Epidermal melanocyte (primary cell): ENCODE data around the gene CACHD1.
"Not testable (repeated sequence)": the region's sequence is repeated elsewhere in the genome, so short reads cannot be mapped to it uniquely, and the experiment has no call there.

Experiments
- DNase-seq: peaks from one replicate; pipeline ENCODE4 v3.0.0; 2011; ENCODE audit warnings: low spot score; ENCODE audit not compliant: insufficient read length

Gene CACHD1

DNA sequence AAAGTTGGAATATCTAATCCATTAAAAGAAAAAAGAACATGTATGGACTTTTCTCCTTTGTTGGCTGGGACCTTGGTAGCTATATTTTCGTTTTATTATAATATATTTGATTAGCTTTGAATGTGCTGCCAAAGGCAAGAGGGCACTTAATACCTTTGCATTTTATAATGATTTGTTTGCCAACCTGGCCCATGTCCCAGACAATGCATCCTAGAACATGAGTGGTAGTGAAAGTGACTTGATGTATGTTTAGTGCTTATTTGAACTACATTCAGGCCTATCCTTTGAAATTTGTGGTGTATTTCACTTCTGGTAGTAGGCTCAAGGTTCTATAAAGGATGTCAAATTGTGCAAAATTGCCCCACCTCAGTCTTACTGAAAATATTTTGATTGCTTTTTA lies 25.9 kb downstream of the CACHD1 start:
- DNase-seq: no peak

DNA sequence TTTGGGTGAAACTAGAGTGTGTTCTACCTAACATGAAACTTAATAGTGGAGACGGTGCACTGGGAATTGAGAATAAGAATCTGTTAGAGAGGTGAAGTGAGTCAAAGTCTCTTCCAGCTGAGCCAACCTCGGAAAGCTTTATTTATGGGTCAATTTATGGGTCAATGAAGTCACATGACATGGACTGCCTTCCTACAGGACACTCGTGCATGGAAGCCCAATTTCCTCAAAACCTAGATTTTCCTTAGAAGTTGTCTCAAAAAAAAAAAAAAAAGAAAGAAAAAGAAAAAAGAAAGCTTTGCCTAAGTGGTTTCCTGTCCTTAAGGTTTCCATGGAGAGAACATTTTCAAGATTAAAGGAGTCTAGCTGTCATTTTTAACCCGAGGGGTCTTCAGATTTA lies 26.7 kb downstream of the CACHD1 start:
- DNase-seq: no peak

DNA sequence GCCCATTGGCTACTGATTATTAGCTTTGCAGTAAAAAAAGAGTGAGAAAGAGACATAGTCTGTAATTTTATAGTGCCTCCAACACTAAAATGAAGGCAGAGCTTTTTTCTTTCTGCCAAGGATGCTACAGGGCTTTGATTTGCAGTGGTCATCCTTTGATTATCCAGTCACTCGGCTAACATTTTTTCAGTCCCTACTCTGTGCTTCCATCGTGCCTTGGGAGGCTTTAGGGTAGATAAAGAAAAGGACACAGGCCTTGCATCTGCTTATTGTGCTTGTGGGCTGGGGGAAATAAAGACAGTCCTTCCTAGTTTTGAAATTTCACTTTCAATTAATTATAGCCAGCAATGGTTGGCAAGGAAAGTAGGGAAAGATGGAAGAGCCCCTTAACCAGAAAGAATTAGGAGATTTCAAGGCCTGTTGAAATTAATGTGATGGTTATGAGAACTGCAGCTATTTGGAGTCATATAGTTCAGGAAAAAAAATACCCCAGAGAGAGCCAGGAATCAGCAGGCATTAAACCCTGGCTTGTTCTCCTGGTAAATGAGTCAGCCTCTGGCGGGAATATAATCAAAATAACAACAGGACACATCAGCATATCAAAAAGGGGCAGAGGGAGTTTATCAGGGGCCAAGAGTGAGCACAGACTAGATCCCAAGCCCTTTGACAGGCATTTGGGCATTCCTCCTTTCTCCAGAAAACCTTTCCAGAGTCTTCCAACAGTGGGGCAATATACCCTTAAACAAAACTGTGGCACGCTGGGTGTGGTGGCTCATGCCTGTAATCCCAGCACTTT lies 27.4 kb downstream of the CACHD1 start:
- no peak for DNase-seq

DNA sequence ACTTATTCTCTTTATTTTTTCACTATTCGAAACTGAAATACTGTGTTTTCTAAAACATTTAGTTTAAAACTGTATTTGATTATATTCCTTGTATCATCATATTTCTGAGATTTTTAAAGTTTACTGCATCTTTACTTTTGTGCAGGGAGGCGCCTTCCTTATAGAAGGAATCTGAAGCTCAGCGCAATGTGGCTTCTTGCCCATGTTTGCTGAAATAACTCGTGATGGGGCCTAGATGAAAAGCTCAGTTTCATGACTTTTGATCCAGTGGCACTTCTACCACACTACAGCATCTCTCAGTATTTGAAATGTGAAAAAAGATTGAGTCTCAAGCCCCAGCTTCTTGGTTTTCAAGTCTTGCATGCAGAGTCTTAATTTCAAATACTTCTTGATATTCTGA lies 28.4 kb downstream of the CACHD1 start:
- DNase-seq: no peak

DNA sequence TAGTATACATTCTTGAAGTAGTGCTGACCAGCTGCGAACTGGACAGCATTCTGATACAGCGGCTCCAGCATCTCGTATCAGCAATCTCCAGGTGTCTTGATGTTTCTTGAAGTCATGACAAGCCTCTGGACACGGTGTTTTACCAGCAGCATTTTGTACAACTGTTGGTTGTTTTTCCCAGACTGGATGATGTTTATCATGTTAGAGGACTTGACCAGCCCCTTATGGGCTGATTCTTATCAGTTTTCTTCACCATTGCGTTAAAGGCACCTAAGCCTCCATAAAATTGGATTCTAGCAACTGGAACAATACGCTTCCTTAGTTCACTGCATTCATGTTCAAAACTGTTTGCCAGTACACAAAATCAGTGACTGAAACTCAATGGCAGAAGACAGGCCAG lies 29.1 kb downstream of the CACHD1 start:
- DNase-seq: no peak

DNA sequence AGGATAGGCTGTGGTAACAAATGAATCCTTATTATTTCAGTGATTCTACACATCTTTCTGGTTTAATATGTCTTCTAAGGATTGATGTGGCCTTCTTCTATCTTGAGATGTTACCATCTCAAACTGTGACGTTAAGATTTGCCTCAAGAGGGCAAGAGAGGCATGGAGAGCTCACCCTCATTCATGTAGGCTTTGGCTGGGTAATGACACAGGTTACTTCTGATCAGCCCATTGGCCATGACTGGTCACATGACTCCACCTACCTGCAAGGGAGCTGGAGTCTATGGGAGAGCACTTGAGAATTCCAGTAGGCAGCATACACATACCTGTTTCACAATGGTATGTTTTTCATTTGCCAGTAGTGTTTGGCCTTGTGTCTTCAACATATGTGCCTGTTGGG lies 30.0 kb downstream of the CACHD1 start:
- DNase-seq: no peak

DNA sequence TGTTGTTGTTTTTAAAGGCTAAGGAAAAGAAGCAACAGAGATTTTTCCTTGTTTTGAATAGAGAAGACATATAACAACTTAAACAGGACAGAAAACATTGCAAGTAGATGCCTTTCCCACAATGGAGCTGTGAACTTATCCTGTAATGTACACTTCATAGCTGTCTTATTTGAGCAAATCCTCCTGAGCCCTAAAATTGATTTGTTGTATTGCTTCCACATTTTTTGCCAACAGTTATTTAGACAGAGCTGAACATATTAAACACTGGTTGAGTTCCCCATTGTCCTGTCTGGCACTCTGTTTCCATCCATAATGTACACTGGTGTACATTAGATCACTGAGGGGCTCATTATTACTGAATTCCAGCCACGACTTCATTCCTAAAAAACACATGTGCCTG lies 32.2 kb downstream of the CACHD1 start:
- DNase-seq: no peak

DNA sequence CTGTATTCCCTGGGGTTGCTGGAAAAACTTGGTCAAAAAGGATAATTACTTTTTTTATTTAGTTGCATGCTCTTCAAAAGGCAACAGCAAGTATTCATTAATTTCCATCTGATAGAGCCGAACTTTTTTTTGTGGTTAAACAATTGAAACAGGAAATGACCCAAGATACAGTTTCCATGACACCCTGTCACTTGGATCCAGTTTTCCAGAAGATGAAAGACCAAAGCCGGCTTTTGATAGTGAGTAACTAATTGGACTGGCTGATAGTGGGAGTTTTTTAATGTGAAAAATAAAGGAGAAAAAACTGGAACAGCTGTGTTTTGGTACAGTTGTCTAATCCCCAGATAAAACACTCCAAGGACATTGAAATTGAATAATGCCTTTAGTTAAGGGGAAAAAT lies 33.0 kb downstream of the CACHD1 start:
- no peak for DNase-seq

DNA sequence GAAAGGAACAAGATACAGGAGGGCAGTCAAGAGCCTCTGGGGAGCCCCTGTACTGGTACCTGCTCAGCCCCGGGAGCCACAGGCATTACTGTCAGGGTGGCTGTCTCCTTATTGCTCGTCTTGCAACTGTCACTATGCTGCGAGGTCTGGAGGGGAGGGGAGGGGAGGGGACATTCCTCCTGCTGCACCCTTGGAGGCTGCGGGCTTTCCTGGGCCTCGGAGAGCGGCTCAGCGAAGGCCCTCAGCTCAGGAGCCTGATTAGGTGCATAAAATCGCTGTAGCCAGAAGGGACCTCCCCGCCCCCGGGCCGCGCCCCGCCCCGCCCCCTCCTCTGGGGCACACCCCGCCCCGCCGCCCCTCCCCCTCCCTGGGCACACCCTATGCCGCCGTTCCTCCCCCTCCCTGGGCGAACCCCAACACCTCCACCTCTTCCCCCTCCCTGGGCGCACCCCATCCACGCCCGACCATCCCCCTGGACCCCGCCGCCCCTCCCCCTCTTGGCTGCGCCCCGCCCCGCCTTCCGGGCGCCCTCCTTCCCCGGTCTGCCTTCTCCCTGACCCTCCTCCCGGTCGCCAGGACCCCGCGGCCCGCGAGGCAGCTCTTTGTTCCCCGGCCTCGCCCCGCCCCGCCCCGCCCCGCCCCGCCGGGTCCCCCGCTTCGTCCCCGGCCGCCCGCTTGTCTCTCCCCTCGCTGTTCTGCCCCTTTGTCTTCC lies 35.5 kb downstream of the CACHD1 start:
- no peak for DNase-seq

DNA sequence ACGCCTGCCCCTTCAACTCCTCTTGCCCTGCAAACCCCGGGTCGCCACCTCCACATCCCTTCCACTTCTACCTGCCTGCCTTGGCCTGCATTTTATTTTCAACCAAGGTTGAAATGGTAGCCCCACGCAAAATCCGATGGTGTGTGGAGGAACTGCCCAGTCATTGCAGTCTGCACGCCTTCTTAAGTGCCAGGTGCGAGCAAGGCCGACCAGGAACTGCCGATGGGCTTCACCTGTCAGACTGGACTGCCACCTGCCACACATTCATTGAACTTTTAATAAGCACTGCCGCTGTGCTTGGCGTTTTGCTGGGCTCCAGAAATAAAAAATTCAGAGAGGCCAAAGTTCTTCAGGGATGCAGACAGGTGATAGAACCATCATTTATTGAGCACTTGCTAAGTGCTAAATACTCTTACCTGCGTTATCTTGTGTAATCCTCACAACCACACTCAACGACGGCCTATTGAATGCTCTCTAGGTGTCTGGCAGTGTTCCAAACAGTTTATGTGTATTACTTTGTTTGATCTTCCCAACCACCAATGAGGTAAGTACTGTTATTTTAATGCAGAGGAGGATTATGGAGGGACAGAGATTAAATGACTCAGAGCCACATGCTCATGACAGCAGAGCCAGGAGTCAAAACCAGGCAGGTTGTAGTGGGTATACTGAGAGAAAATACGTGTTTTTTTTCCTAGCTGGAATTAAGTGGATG lies 36.2 kb downstream of the CACHD1 start:
- DNase-seq: no peak

DNA sequence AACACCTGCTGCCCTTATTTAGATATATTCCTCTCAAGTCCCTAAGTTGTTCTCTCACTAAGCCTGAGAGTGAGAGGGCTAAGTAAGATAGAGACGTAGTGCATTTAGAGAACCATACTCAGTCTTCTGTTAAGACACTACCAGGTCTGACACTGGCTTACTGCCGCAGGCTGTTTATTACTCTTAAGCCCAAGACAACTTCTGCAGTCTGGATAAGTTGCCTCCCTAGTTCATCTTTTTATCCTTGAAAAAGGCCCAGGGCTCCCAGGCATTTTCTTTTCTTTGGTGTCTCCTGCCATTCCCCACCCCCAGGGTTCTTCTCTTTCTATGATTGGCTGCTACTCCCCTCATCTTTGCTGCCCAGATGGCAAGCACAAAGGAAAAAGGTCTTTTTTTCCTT lies 38.7 kb downstream of the CACHD1 start:
- no peak for DNase-seq

DNA sequence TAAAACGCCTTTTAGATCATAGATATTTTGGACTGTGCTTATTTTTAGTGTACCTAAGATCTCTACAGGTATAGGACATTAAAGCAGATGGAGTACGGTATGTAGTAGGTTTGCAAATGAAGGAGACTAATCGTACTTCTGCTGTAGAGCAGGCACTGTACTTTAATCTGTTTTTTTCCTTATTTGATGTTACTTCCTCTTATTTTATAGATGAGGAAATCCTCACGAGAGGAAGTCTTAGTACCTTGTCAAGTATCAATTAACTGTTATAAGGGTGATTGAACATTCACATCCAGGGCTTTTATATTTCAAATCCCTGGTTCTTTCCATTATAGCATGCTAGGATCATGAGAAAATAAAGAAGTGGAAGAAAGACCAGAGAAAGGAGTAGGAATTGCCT lies 41.1 kb downstream of the CACHD1 start:
- DNase-seq: no peak

DNA sequence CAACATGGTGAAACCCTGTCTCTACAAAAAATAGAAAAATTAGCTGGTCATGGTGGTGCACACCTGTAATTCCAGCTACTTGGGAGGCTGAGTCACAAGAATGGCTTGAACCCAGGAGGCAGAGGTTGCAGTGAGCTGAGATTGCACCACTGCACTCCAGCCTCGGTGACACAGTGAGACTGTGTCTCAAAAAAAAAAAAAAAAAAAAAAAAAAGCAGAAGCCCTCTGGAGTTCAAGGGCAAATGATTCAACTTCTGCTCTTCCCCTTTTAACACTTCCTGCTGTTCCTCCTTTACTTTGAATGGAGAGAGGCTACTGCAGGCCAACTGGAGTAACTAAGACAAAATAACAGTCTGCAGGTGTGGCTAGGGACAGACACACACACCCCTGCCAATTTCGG lies 42.3 kb downstream of the CACHD1 start:
- not testable (repeated sequence) for DNase-seq

DNA sequence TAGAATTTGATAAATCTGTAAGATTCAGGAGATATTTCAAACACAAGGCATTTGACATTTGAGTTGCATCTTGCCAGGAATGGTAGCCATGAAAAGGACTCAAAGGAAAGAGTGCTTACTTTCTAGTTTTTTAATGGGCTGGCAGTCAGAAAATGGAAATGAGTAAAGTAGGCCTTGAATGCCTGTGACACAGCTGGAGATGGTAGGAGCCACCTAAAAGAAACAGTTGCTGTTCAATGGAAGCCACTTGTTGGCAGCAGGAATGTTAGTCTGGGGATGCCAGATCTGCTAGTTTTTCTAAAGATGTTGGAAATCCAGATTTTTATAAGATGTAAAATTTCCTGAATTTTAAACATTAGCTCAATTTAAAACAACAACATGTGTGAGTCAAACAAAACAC lies 43.6 kb downstream of the CACHD1 start:
- no peak for DNase-seq

DNA sequence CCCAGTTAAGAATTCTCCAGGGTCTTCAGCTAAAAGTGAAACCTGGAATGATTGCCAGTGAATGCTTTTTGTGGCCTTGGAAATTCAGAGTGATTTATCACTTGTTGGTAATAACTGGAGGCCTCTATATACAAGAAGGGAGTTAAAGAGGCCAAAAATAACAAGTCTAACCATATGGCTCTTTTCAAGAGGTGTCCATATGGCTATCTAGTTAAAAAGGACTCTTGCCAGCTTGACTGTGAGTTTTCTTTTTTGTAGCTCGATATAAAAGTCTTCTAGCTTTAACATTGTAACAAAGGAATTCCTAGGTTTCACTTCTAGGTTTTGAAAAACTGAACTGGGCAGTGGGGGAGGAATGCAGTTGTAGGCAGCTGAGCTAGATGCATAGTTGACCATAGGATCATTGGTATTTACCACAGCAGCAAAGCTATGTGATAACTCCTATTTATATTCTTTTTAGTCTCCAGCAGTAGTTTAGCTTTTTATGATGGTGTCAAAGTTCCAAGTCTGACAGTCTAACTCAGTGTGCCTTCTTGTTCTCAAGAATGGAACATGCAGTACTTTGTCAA lies 44.4 kb downstream of the CACHD1 start:
- no peak for DNase-seq

DNA sequence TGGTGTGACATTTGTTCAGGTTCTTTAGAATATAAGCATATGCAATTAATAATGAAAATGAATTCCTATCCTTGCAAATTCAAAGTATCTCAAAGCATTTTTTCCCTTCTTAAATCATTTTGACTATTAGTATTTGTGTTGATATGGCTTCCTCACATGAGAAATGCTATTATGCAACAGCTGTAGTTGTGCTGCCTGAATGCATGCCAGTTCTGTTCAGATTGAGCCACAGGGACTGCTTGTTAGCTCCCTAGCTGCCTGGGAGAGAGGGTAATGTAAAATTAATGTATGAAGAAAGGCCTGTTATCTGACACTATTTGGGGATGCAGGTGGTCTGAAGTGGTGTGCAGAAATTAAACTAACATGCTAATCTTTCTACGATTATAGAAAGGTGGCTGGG lies 45.5 kb downstream of the CACHD1 start:
- DNase-seq: no peak

DNA sequence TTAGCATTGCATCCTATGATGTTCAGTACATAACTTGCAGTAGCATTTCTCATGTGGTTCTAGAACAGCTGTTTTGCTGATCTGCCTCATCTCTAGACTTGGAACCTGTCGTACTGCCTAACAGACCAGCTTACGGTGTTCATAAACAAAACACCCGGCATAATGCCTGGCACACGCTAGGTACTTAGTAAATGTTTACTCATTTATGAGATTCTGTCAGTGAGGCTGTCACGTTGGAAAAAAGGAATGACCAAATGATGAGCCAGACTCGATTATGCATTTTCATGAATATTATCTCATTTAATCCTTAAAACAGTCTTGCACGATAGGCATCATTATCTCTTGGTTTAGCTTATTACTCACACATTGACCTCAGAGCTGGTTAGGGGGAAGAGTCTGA lies 46.4 kb downstream of the CACHD1 start:
- DNase-seq: no peak

DNA sequence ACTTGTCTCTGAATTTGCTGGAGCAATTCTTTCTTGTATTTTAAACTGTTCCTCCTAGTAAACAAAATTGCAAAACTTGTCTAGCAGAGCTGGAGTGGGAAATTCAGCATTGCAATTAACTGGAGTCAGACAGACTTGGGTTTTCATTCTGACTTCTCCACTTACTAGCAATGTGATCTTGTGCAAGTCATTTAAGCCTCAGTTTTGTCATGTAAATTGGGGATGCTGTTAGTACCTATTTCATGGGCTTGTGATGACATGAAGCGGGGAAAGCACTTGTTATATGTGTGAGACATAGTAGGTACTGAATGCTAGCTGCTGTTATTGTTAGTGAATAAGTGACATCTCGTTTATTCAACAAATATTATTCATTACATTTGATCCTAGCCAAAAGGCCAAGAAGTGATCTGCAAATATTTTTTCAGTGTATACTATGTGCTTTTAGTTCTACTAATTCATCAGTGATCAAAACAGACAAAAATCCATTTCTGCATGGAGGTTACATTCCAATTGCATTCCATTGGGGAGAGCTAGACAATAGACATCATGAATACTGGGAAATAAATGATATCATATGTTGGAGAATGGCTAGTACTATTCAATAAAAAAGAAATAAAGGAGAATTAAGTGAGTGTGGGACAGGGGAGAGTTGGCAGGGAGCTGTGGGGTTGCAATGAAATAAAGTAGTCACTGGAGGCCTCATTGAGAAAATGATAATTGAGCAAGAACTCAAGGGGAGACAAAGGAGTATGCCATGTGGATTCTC lies 47.1 kb downstream of the CACHD1 start:
- DNase-seq: no peak

DNA sequence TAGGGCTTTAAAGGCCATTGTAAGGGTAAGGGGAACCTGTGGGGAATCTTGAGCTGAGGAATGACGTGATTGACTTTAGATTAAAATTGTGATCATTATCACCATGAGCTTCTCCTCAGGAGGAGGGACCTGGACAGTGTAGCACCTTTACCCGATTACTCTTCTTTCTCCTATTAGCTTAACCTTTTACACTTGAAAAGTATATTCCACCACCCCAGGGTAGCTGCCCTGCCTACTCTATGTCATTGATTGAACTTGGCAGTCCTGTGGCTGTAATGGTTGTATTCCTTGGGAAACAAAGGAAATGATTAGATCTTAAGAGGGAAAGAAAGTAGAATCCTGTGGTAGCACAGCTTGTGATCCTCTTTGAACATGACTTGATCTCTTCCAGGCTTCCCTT lies 47.7 kb downstream of the CACHD1 start:
- no peak for DNase-seq

DNA sequence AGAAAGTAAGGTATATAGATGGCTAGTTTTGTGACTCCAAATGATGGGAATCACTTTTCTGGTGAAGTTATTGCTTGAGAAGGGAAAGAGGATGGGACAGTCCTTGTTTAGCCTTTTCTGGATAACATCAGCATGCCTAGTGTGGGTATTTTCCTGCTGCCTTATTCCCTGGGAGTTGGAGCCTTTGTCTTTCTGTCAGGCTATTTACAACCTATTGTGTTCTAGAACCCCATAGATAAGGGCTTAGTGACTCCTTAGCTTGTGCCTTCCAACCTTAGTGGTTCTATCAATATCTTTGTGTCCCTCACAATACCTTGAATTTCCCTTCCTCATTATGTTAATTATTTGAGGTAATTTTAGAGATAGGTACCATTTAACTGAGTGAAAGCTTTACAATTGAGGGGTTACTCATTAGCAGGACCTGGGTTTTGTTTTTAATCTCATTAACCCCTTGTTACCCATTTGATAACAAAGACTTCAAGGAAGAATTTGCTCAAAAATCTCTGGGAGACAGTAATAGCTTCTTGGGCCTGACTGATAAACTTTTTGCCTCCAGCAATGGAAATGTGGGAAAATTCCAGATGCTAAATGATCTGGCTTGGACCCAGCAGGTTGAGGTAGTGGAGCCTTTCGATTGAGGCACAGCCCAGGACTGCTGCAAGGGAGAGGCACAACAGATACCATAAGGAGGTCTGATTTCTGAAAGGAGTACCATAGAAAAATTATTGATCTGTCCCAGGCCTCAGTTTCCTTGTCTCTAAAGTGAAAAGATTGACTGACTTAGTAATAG lies 49.0 kb downstream of the CACHD1 start:
- DNase-seq: no peak

DNA sequence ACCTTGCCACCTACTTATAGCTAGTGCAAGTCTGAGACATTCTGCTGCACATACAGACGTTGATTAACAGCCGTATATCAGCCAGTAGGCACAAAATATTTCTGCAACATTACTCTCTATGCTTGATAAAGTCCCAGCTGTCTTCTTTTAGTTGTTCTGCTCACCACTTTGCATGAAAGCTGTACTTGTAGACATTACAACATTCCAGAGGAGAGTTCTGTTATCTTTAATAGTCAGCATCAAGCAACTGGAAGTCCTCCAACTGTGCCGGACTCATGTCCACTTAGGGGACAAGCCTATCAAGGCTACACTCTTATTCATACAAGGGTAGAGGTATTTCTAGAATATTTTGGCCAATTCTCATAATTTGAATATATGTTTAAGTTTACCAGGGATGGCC lies 50.0 kb downstream of the CACHD1 start:
- no peak for DNase-seq
